ENCODE data around the gene SORBS1. TPM values are rescaled to one million over a fixed set of nuclear protein-coding genes. Genes with fewer than 3 reads are reported as not detected.

Gene SORBS1
- total and polyA plus RNA-seq, 12 donors: 140 to 1,253 (median 1,042) TPM

DNA sequence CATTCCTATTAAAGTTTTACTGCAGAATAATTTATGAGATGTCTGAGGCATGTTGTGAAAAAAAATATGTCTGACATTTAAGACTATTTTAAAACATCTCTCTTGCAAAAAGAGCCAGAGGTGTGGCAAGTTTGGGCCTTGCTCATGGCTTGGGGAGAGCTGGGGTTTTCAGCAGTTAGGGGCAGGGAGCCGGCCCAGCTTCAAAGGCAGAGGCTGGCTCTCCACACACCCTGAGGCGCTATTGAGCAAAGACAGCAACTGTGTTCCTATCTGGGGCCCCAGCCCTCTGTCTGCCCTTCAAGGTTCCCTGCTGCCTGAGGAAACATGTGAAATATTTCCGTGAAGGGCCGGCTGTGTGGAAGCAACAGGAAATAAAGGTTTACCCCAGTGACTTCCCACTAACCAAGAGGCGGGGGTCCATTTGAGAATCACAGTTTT, 94.0 kb downstream of the SORBS1 start:
- peak; percentile 77 to 92 (median 82) for ATAC-seq
- H3K27ac ChIP-seq: peak overlapping the region; percentile 58 to 94 (median 88)
- H3K4me3 ChIP-seq: no peak overlapping the region
- intact Hi-C loops (cut with DNase I): loop anchor here in 1 of 10 donors (5.0 kb wide), 1 partner anchor 75 kb away; no protein-coding TSS in a partner anchor
- peak; percentile 47 to 74 for DNase-seq
- WGBS, 2 donors: 15 to 22% methylated on average over 5 of the region's 5 CpGs
- no peaks in the 10 kb centered on the region for H3K36me3 ChIP-seq
- H3K9me3 ChIP-seq: no peaks in the 10 kb centered on the region
- TF ChIP-seq, protein P1, sequence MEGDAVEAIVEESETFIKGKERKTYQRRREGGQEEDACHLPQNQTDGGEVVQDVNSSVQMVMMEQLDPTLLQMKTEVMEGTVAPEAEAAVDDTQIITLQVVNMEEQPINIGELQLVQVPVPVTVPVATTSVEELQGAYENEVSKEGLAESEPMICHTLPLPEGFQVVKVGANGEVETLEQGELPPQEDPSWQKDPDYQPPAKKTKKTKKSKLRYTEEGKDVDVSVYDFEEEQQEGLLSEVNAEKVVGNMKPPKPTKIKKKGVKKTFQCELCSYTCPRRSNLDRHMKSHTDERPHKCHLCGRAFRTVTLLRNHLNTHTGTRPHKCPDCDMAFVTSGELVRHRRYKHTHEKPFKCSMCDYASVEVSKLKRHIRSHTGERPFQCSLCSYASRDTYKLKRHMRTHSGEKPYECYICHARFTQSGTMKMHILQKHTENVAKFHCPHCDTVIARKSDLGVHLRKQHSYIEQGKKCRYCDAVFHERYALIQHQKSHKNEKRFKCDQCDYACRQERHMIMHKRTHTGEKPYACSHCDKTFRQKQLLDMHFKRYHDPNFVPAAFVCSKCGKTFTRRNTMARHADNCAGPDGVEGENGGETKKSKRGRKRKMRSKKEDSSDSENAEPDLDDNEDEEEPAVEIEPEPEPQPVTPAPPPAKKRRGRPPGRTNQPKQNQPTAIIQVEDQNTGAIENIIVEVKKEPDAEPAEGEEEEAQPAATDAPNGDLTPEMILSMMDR (IDR thresholded peaks at IDR 0.05): peak in 7 of 9 donors; percentile 7 to 49 (median 18)
- no peaks in the 10 kb centered on the region for H3K27me3 ChIP-seq
- H3K4me1 ChIP-seq: peaks cover 12 to 96% (median 51%) of the 10 kb centered on the region in 9 donors

DNA sequence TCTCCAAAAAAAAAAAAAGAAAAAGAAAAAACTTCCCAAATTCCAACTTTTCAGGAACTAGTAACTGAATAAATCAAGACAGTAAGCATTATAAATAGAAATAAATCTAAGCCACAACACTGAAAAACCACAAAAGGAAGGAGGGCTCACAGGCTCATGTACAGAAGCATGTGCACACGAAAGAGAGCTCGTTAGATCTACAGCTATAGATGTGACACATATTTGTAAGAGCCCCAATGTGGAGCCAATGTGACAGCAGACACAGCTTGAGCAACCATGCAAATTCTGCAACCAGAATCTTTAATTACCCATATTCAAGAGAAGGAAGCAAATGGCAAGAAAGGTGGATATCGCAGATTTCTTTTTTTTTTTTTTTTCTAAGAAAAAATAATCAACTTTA, 94.7 kb downstream of the SORBS1 start:
- DNase-seq (no peak), ATAC-seq (no peak)
- peaks cover 12 to 94% (median 54%) of the 10 kb centered on the region in 9 donors for H3K4me1 ChIP-seq
- 66 to 74% methylated on average over 3 of the region's 3 CpGs for WGBS, 2 donors
- H3K9me3 ChIP-seq: no peaks in the 10 kb centered on the region
- peak overlapping the region in 9 of 10 donors; percentile 60 to 94 (median 88) for H3K27ac ChIP-seq
- no peaks in the 10 kb centered on the region for H3K36me3 ChIP-seq
- no peak overlapping the region for H3K4me3 ChIP-seq
- TF ChIP-seq, protein P1 (IDR thresholded peaks at IDR 0.05): no peak
- no peaks in the 10 kb centered on the region for H3K27me3 ChIP-seq
- intact Hi-C loops (cut with DNase I): loop anchor here in 1 of 10 donors (5.0 kb wide), 1 partner anchor 76 kb away; no protein-coding TSS in a partner anchor

DNA sequence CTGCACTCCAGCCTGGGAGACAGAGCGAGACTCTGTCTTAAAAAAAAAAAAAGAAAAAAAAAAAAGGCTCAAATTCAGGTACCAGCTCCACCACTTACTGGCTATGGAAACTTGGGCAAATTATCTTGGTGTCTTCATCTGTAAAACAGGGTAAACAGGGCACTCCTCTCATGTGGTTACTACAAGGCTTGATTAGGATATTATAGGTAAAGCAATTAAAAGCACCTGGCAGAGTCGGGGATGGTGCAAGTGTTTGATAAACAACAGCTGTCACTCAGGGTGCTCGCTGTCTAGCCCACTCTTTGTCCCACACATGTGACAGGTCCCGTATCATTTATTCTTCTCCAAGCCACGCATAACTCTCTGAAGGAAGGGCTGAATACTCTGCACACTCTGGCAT, 96.9 kb downstream of the SORBS1 start:
- peaks cover 12 to 85% (median 53%) of the 10 kb centered on the region in 9 donors for H3K4me1 ChIP-seq
- ATAC-seq (no peak), DNase-seq (no peak)
- H3K36me3 ChIP-seq: no peaks in the 10 kb centered on the region
- intact Hi-C loops (cut with DNase I): no loop called here
- 58 to 76% methylated on average over 5 of the region's 5 CpGs for WGBS, 2 donors
- peak overlapping the region; percentile 31 to 94 (median 74) for H3K27ac ChIP-seq
- H3K9me3 ChIP-seq: no peaks in the 10 kb centered on the region
- no peak overlapping the region for H3K4me3 ChIP-seq
- H3K27me3 ChIP-seq: no peaks in the 10 kb centered on the region
- TF ChIP-seq, protein P1 (IDR thresholded peaks at IDR 0.05): no peak

DNA sequence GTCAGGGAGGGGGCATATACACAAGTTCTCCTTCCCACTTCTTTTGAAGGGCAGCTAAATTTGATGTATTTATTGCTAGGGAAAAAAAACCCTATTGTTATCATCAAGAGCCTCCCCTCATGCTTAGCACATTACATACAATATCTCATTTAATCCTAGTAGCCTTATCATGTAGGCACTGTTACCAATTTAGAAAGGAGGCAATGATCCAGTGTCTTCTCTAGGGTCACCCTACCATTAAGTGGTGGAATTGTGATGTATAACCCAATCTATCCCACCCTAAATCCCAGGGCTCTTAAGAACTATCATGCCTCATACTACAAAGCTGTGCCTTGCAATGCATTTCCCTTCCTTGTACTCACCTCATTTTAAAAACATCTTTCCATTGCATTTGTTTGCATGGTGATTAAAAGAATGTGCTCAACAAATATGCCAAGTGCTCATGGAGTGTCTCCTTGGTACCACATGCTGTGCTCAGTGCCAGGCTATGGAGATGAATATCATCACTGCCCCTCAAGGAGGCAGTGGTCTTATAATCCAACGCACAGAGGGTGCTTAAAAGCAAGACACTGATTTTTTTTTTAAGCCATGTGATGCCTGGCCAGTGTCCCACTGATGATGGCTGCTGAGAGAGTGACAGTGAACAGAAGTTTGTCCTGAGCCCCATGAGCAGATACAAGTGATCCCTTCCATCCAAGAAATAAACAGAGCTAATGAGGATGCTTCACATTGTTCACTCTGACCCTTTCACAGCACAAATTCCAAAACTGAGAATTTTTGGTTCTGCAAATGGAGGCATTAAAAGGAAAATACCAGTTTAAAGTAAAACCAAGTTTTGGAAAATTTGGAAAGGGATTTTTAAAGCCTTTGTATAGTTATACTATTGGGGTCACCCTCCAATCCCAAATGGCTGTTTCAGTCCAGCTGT, 98.2 kb downstream of the SORBS1 start:
- Histone ChIP-seq H3K27me3 (no peaks in the 10 kb centered on the region), H3K4me1 (peaks cover 9 to 85% (median 52%) of the 10 kb centered on the region in 9 donors), H3K27ac (peak overlapping the region; percentile 31 to 94 (median 74)), H3K4me3 (no peak overlapping the region), H3K9me3 (no peaks in the 10 kb centered on the region), H3K36me3 (no peaks in the 10 kb centered on the region)
- intact Hi-C loops (cut with DNase I): no loop called here
- DNase-seq (no peak), ATAC-seq (peak in 6 of 8 donors; percentile 19 to 68 (median 56))
- TF ChIP-seq, protein P1 (IDR thresholded peaks at IDR 0.05): no peak
- WGBS, 2 donors: 29 to 47% methylated on average over 1 of the region's 1 CpG
